ENCODE measurements around the gene KIF13A. TPM values are rescaled to one million over a fixed set of nuclear protein-coding genes. Genes with fewer than 3 reads are reported as not detected.

Gene KIF13A
- total and polyA plus RNA-seq, 2 donors (not counting 3 experiments of a cell fraction or from before 2014, with no cell fraction given), result 24.9 to 65.8 TPM

- dilution Hi-C loops (cut with MboI; ENCODE audit: extremely low pct_ligation_motif_present, low sequenced_read_pairs), result no loop called here
- H2AFZ ChIP-seq (ENCODE audit: low read depth, low read length), result no peak overlapping the region
- POLR2A ChIA-PET, result no interaction called here
Measured at GRCh38 chr6:18028332-18028731, 40.9 kb upstream of the KIF13A start.

More at GRCh38 chr6:18028332-18028731, 40.9 kb upstream of the KIF13A start:
- no peaks in the 10 kb centered on the region for H4K20me1 ChIP-seq (replicated peaks; ENCODE audit: control insufficient read depth, extremely low read depth, insufficient read depth, low read length)
- no peak overlapping the region for H3K4me3 ChIP-seq (replicated peaks in 1 of 3; ENCODE audit: insufficient read depth in 1 of 3, low read depth in 1 of 3, low read length in 3 of 3)
- BruUV-seq (replicated peaks), result no TSS peak
- no peak overlapping the region for H3K4me2 ChIP-seq (ENCODE audit: insufficient read depth, low read length)
- H3K36me3 ChIP-seq (ENCODE audit: control insufficient read depth in 2 of 2, extremely low read depth in 1 of 2, insufficient read depth in 2 of 2, low read length in 2 of 2), result no peaks in the 10 kb centered on the region
- no peaks in the 10 kb centered on the region for H3K27me3 ChIP-seq (ENCODE audit: control insufficient read depth in 2 of 2, insufficient read depth in 2 of 2, low read length in 2 of 2)
- intact Hi-C loops (cut with micrococcal nuclease), result no loop called here
- H3K9me3 ChIP-seq (replicated peaks; ENCODE audit: control insufficient read depth, insufficient read depth, low read length), result no peaks in the 10 kb centered on the region
- CTCF ChIA-PET, result no interaction called here
- H3K79me2 ChIP-seq (ENCODE audit: control insufficient read depth, insufficient read depth, low read length), result no peaks in the 10 kb centered on the region
- no peak for FAIRE-seq
- no peak for TF ChIP-seq MYC (IDR thresholded peaks at IDR 0.05; ENCODE audit: low read depth, low read length)
- TF ChIP-seq CTCF (IDR thresholded peaks at IDR 0.05; ENCODE audit: extremely low read depth in 1 of 2, insufficient read depth in 1 of 2, low read depth in 1 of 2, low read length in 2 of 2), result no peak
- no peak for TF ChIP-seq FOS (IDR thresholded peaks at IDR 0.05; ENCODE audit: borderline replicate concordance, insufficient read depth, low read length)
- TF ChIP-seq POLR2A (IDR thresholded peaks at IDR 0.05; ENCODE audit: low read depth, low read length), result no peak
- no peak for TF ChIP-seq JUN (IDR thresholded peaks at IDR 0.05; ENCODE audit: borderline replicate concordance, insufficient read depth, insufficient read length, low read depth)
- no peak for TF ChIP-seq POLR2AphosphoS5 (IDR thresholded peaks at IDR 0.05; ENCODE audit: insufficient read depth, low read depth, low read length)
- TF ChIP-seq EZH2 (IDR thresholded peaks at IDR 0.05; ENCODE audit: borderline replicate concordance, low read depth, low read length, severe bottlenecking), result no peak
- no peak for TF ChIP-seq GATA2 (IDR thresholded peaks at IDR 0.05; ENCODE audit: insufficient read depth, insufficient read length, low read depth, low read length)
- no peak overlapping the region for H3K9ac ChIP-seq (replicated peaks; ENCODE audit: extremely low read depth, insufficient read depth, low read length)
- H3K27ac ChIP-seq (ENCODE audit: insufficient read depth, low read depth, low read length), result no peak overlapping the region
- no peaks in the 10 kb centered on the region for H3K9me1 ChIP-seq (replicated peaks; ENCODE audit: control insufficient read depth, extremely low read depth, insufficient read depth, low read length)
- H3K4me1 ChIP-seq (ENCODE audit: control insufficient read depth, extremely low read depth, insufficient read depth, low read length), result no peaks in the 10 kb centered on the region
- no peak for DNase-seq (ENCODE audit: low read depth, low spot score)

Measured in endothelial cell of umbilical vein (primary cell).